ENCODE results near the gene POU2AF2.

Gene POU2AF2

GRCh38 chr11:111303461-111303860 lies 57.9 kb downstream of the POU2AF2 start:
- DNase-seq (ENCODE audit: low spot score), result no peak
- TF ChIP-seq CTCF (IDR thresholded peaks at IDR 0.05; ENCODE audit: extremely low read depth, missing control alignments), result no peak

- no peak for TF ChIP-seq CTCF (IDR thresholded peaks at IDR 0.05; ENCODE audit: extremely low read depth, missing control alignments)
- DNase-seq (ENCODE audit: low spot score), result no peak
Measured at GRCh38 chr11:111305162-111305802, 59.8 kb downstream of the POU2AF2 start.

- TF ChIP-seq CTCF (IDR thresholded peaks at IDR 0.05; ENCODE audit: extremely low read depth, missing control alignments), result no peak
- no peak for DNase-seq (ENCODE audit: low spot score)
Measured at GRCh38 chr11:111305876-111306275, 60.4 kb downstream of the POU2AF2 start.

- no peak for DNase-seq (ENCODE audit: low spot score)
- TF ChIP-seq CTCF (IDR thresholded peaks at IDR 0.05; ENCODE audit: extremely low read depth, missing control alignments), result no peak
Measured at GRCh38 chr11:111306321-111306720, 60.8 kb downstream of the POU2AF2 start.

- DNase-seq (ENCODE audit: low spot score), result no peak
Measured at GRCh38 chr11:111307472-111308108, 62.1 kb downstream of the POU2AF2 start.

DNA sequence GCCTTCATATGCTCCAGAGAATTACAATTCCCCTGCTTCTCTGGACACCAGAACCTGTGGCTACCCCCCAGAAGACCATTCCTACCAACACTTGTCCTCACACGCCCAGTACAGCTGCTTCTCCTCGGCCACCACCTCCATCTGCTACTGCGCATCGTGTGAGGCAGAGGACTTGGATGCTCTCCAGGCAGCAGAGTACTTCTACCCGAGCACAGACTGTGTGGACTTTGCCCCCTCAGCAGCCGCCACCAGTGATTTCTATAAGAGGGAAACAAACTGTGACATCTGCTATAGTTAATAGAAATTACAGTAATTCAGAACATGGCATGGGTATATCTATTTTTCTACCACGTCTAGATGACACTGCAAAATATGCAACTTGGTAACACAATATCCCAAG lies 62.6 kb downstream of the POU2AF2 start:
- no peak for TF ChIP-seq CTCF (IDR thresholded peaks at IDR 0.05; ENCODE audit: extremely low read depth, missing control alignments)
- DNase-seq (ENCODE audit: low spot score), result no peak

More at GRCh38 chr11:111307472-111308108, 62.1 kb downstream of the POU2AF2 start:
- no peak for TF ChIP-seq CTCF (IDR thresholded peaks at IDR 0.05; ENCODE audit: extremely low read depth, missing control alignments)

DNA sequence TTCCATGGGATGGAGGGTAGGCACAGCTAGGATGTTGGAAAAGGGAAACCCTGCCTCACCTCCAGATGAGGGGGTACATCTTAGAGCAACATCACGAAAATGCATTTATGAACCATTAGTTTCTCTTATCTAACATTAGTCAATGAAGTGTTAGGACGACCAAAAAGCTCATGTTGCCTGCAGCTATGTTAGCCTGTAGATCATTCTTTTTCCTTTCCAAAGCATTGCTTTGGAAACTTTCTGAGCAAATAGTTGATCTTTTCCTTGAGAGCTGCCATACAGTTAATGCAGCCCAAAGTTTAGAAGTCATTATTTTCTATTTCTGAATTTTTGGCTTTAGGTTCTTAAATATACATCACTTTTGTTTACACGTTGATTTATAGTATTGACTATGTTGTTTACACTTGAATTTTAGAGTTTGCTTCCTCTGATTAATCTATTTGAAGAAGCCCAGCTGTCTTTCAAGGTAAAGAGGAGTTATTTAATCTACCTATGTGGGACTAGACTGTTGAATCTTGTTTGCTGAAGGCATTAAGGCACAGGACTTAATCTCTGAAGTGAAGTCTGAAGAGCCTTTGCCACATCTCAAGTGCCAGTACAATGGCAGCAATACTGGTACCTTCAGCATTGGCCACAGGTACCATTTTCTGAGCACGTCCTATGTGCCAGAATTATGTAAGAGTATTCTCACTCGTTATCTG lies 63.8 kb downstream of the POU2AF2 start:
- TF ChIP-seq CTCF (IDR thresholded peaks at IDR 0.05; ENCODE audit: extremely low read depth, missing control alignments), result no peak
- no peak for DNase-seq (ENCODE audit: low spot score)
